ENCODE data around the gene SEMA3B. TPM values are rescaled to one million over a fixed set of nuclear protein-coding genes. Genes with fewer than 3 reads are reported as not detected.

The SEMA3B gene
- total and polyA plus RNA-seq, 4 donors = 39.6 to 95.7 (median 61.7) TPM

GRCh38 chr3:50269460-50269859, 513 bp downstream of the SEMA3B start:
- Histone ChIP-seq H3K4me3 (no peak overlapping the region), H3K27ac (ENCODE audit: low read depth in 1 of 2, low read length in 1 of 2) (peak overlapping the region; percentile 55 to 70), H3K36me3 (ENCODE audit: control insufficient read depth in 4 of 4, insufficient read depth in 4 of 4, low read length in 4 of 4) (peaks cover 0 to 1% (median 0%) of the 10 kb centered on the region in 4 donors), H3K27me3 (ENCODE audit: control insufficient read depth in 3 of 3, insufficient read depth in 3 of 3, low read length in 2 of 3) (peaks cover 0 to 15% (median 11%) of the 10 kb centered on the region in 3 donors), H3K4me1 (ENCODE audit: control insufficient read depth in 5 of 5, insufficient read depth in 5 of 5, low read length in 5 of 5) (peaks cover 0 to 60% (median 36%) of the 10 kb centered on the region in 5 donors), H3K9ac (ENCODE audit: insufficient read depth in 1 of 2, low read length in 2 of 2) (peak overlapping the region; percentile 66 to 83), H3K9me3 (ENCODE audit: control insufficient read depth in 4 of 4, insufficient read depth in 3 of 4, low read length in 3 of 4) (no peaks in the 10 kb centered on the region)
- TF ChIP-seq CTCF (IDR thresholded peaks at IDR 0.05; ENCODE audit: control extremely low read depth, extremely low read depth) = no peak
- WGBS, 2 donors = 52 to 80% methylated on average over 4 of the region's 4 CpGs
- no peak for DNase-seq
- no peak for ATAC-seq (ENCODE audit: insufficient read depth, low FRiP score)

GRCh38 chr3:50269977-50270413, 1.0 kb downstream of the SEMA3B start:
- Histone ChIP-seq H3K27ac (ENCODE audit: low read depth in 1 of 2, low read length in 1 of 2) (peak overlapping the region in 1 of 2 donors; percentile 55), H3K36me3 (ENCODE audit: control insufficient read depth in 4 of 4, insufficient read depth in 4 of 4, low read length in 4 of 4) (peaks cover 0 to 1% (median 0%) of the 10 kb centered on the region in 4 donors)
- 86 to 93% methylated on average over 8 of the region's 8 CpGs for WGBS, 2 donors

GRCh38 chr3:50270422-50271224, 1.7 kb downstream of the SEMA3B start:
- peak overlapping the region in 1 of 2 donors; percentile 55 for H3K27ac ChIP-seq (ENCODE audit: low read depth in 1 of 2, low read length in 1 of 2)
- ATAC-seq (ENCODE audit: insufficient read depth, low FRiP score) (no peak), DNase-seq (no peak)
- H3K4me1 ChIP-seq (ENCODE audit: control insufficient read depth in 5 of 5, insufficient read depth in 5 of 5, low read length in 5 of 5) = peaks cover 0 to 55% (median 30%) of the 10 kb centered on the region in 5 donors
- no peaks in the 10 kb centered on the region for H3K9me3 ChIP-seq (ENCODE audit: control insufficient read depth in 4 of 4, insufficient read depth in 3 of 4, low read length in 3 of 4)
- H3K36me3 ChIP-seq (ENCODE audit: control insufficient read depth in 4 of 4, insufficient read depth in 4 of 4, low read length in 4 of 4) = peaks cover 0 to 1% (median 0%) of the 10 kb centered on the region in 4 donors
- 77 to 83% methylated on average over 19 of the region's 19 CpGs for WGBS, 2 donors
- no peak for TF ChIP-seq CTCF (IDR thresholded peaks at IDR 0.05; ENCODE audit: control extremely low read depth, extremely low read depth)
- H3K27me3 ChIP-seq (ENCODE audit: control insufficient read depth in 3 of 3, insufficient read depth in 3 of 3, low read length in 2 of 3) = peaks cover 0 to 23% (median 21%) of the 10 kb centered on the region in 3 donors
- H3K4me3 ChIP-seq = no peak overlapping the region
- H3K9ac ChIP-seq (ENCODE audit: insufficient read depth in 1 of 2, low read length in 2 of 2) = peak overlapping the region in 1 of 2 donors; percentile 13

More at GRCh38 chr3:50269977-50270413, 1.0 kb downstream of the SEMA3B start:
- no peak overlapping the region for H3K4me3 ChIP-seq
- peaks cover 0 to 20% (median 17%) of the 10 kb centered on the region in 3 donors for H3K27me3 ChIP-seq (ENCODE audit: control insufficient read depth in 3 of 3, insufficient read depth in 3 of 3, low read length in 2 of 3)
- DNase-seq (no peak), ATAC-seq (ENCODE audit: insufficient read depth, low FRiP score) (no peak)
- no peak for TF ChIP-seq CTCF (IDR thresholded peaks at IDR 0.05; ENCODE audit: control extremely low read depth, extremely low read depth)
- H3K9me3 ChIP-seq (ENCODE audit: control insufficient read depth in 4 of 4, insufficient read depth in 3 of 4, low read length in 3 of 4) = no peaks in the 10 kb centered on the region
- peaks cover 0 to 56% (median 36%) of the 10 kb centered on the region in 5 donors for H3K4me1 ChIP-seq (ENCODE audit: control insufficient read depth in 5 of 5, insufficient read depth in 5 of 5, low read length in 5 of 5)
- H3K9ac ChIP-seq (ENCODE audit: insufficient read depth in 1 of 2, low read length in 2 of 2) = no peak overlapping the region
